Type B pancreatic cell (in vitro differentiated cells): ENCODE results near the gene PHLPP1. TPM values are rescaled to one million over a fixed set of nuclear protein-coding genes. Genes with fewer than 3 reads are reported as not detected.

Experiments
- DNase-seq: peaks from one replicate; pipeline ENCODE4 v3.0.0; 2021; ENCODE audit warnings: mixed read lengths; ENCODE audit not compliant: unreplicated experiment; ENCODE audit errors: extremely low spot score
- H3K27ac Mint-ChIP-seq: 2 replicates; pipeline ENCODE4 v1.8.0; 2021; ENCODE audit warnings: mild to moderate bottlenecking, mixed read lengths
- H3K27me3 Mint-ChIP-seq: 2 replicates; pipeline ENCODE4 v1.8.0; 2021; ENCODE audit warnings: mixed read lengths
- H3K36me3 Mint-ChIP-seq: 2 replicates; pipeline ENCODE4 v1.8.0; 2021; ENCODE audit warnings: mixed read lengths
- H3K4me1 Mint-ChIP-seq: one replicate; pipeline ENCODE4 v1.8.0; 2021; ENCODE audit warnings: mixed read lengths; ENCODE audit not compliant: unreplicated experiment
- H3K4me3 Mint-ChIP-seq: 2 replicates; pipeline ENCODE4 v1.8.0; 2021; ENCODE audit warnings: mild to moderate bottlenecking, mixed read lengths
- H3K9me3 Mint-ChIP-seq: 2 replicates; pipeline ENCODE4 v1.8.0; 2021; ENCODE audit warnings: mixed read lengths
- CTCF ChIP-seq: fragments of 200-600 bp; sonication (generic); conservative IDR thresholded peaks from 2 replicates; pipeline ENCODE4 v1.5.0; 2021; ENCODE audit warnings: antibody characterized with exemption, mild to moderate bottlenecking
- total RNA-seq: library from RNA; stranded (reverse); gene quantifications from 2 replicates; pipeline ENCODE4 v1.2.1, GENCODE V29; 2021; ENCODE audit warnings: low replicate concordance

Gene PHLPP1
- total RNA-seq, 1 donor from 2014 or later: 28.5 TPM

DNA sequence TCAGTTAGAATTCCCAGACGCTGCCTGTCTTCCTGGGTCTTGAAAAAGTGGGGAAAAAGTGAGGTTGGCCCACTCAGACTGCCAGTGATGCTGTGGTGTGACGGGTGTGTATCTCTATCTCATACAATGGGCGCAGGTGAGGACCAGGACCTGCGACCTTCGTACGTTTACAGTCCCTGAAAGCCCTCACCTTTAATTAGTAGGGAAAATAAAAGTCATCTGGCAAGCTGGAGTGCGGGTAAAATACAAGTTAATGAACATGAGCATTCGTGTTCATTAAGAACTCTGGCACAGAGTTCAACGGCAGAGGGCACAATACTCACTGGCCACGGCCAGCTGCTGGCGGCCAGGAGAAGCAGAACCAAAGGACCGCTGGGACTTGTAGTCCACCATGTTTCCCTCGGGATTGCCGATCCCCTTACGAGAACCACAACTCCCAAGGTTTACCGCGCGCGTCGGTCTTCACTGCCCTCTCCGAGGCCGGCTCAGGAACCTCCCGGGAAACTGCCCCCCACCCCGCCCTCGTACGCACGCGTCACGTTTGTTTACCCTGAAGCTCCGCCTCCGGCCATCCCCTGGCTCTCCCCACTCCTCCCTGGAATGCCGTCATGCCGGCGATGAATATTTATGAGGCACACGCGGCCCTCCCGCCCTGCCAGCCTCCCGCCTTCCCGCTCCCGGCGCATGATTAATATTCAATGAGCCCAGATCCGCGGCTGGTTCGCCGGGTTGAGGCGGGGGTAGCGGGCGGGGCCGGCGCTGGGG is 488 bp upstream of the PHLPP1 start:
- DNase-seq: peak; percentile 99
- Mint-ChIP-seq H3K9me3 (no peaks in the 10 kb centered on the region), H3K4me1 (peaks cover 31% of the 10 kb centered on the region), H3K27me3 (peaks cover 5% of the 10 kb centered on the region), H3K36me3 (peaks cover 4% of the 10 kb centered on the region), H3K27ac (peak overlapping the region; percentile 99), H3K4me3 (peak overlapping the region; percentile 93)
- peak; percentile 83 for TF ChIP-seq CTCF

GRCh38 chr18:62715759-62716615 is 646 bp downstream of the PHLPP1 start:
- TF ChIP-seq CTCF: no peak
- Mint-ChIP-seq H3K9me3 (no peaks in the 10 kb centered on the region), H3K36me3 (peaks cover 4% of the 10 kb centered on the region), H3K4me3 (peak overlapping the region; percentile 93), H3K4me1 (peaks cover 41% of the 10 kb centered on the region), H3K27ac (peak overlapping the region; percentile 99), H3K27me3 (peaks cover 5% of the 10 kb centered on the region)
- peak; percentile 79 for DNase-seq

- Mint-ChIP-seq H3K27ac (peak overlapping the region; percentile 95), H3K4me3 (peak overlapping the region; percentile 96), H3K9me3 (no peaks in the 10 kb centered on the region), H3K27me3 (peaks cover 5% of the 10 kb centered on the region), H3K36me3 (peaks cover 4% of the 10 kb centered on the region), H3K4me1 (peaks cover 45% of the 10 kb centered on the region)
- TF ChIP-seq CTCF: no peak
- DNase-seq: peak; percentile 78
Measured at GRCh38 chr18:62716619-62717168, 1.4 kb downstream of the PHLPP1 start.

DNA sequence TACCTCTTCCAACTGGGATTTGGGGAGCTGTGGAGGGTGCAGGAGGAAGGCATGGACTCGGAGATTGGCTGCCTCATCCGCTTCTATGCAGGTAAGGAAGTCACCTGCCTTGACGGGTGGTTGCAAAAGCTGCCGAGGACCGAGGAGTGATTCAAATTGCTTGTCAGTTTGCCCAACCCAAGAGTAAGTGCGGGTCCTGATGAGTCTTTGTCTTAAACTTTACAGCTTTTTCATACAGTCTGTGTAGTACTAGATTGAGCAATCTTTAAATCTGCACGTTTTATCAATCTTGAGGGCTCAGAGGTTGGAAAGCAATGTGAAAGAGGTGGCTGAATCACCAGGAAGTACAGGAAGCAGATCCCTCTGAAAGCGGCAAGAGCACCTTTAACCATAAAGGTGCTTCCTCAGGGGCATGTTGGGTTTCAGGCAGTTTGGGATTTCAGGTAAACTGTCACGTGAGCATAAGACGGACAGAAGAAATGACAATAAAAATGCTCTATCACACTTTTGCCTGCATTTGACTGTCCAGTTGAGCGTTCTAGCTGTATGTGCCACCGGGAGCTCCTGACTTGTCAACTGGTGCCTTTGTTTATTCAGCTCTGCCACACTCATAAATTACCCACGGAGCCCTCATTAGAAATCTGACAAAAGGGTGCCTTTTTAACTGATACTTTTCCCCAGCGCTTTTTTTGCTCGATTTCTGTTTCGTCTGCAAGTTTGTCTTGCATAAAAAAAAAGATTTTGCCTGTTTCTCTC is 2.0 kb downstream of the PHLPP1 start:
- no peak for DNase-seq
- Mint-ChIP-seq H3K4me3 (peak overlapping the region; percentile 96), H3K27ac (peak overlapping the region; percentile 95), H3K4me1 (peaks cover 51% of the 10 kb centered on the region), H3K27me3 (peaks cover 5% of the 10 kb centered on the region), H3K9me3 (no peaks in the 10 kb centered on the region), H3K36me3 (peaks cover 4% of the 10 kb centered on the region)
- TF ChIP-seq CTCF: no peak
